Keratinocyte (primary cell): ENCODE results near the gene FCN3. TPM values are rescaled to one million over a fixed set of nuclear protein-coding genes. Genes with fewer than 3 reads are reported as not detected.

ENCODE experiments used
- DNase-seq: peaks from one replicate; pipeline ENCODE4 v3.0.0-alpha.2; 2011; ENCODE audit warnings: low read depth, missing footprints, low spot score
- FAIRE-seq: peaks from 2 replicates; lab custom pipeline; 2011; peaks lifted over from hg19 to GRCh38; lab: Jason Lieb, UNC
- H2AFZ ChIP-seq: 2 replicates; pipeline ENCODE4 v1.6.0; 2012; ENCODE audit warnings: low read length, control low read depth, inconsistent platforms; ENCODE audit not compliant: control insufficient read depth
- H3K27ac ChIP-seq: 2 replicates; pipeline ENCODE4 v1.5.1; 2011; ENCODE audit warnings: low read length; ENCODE audit not compliant: control insufficient read depth, insufficient read depth
- H3K27me3 ChIP-seq: 3 replicates; pipeline ENCODE4 v1.6.0; 2011; ENCODE audit warnings: low read length; ENCODE audit not compliant: control insufficient read depth, insufficient read depth; ENCODE audit errors: extremely low read depth
- H3K36me3 ChIP-seq, 2 experiments: 2 replicates in 1 of 2; 3 replicates in 1 of 2; pipeline ENCODE4 v1.5.1; 2011; ENCODE audit warnings: low read length in 2 of 2, mild to moderate bottlenecking in 1 of 2; ENCODE audit not compliant: control insufficient read depth in 2 of 2, insufficient read depth in 2 of 2; ENCODE audit errors: extremely low read depth in 1 of 2
- H3K4me1 ChIP-seq: 3 replicates; pipeline ENCODE4 v1.5.1; 2011; ENCODE audit warnings: low read length; ENCODE audit not compliant: control insufficient read depth, insufficient read depth; ENCODE audit errors: extremely low read depth
- H3K4me2 ChIP-seq: 3 replicates; pipeline ENCODE4 v1.6.0; 2011; ENCODE audit warnings: low read depth, low read length; ENCODE audit not compliant: control insufficient read depth, insufficient read depth; ENCODE audit errors: extremely low read depth
- H3K4me3 ChIP-seq, 3 experiments: fragments of 200-600 bp in 1 of 3; sonication (generic) in 1 of 3; 2 replicates in 2 of 3; 3 replicates in 1 of 3; pipeline ENCODE4 v1.5.1; 2011 to 2016; ENCODE audit warnings: low read length in 3 of 3, mild to moderate bottlenecking in 3 of 3, control low read depth in 2 of 3, inconsistent platforms in 1 of 3, low read depth in 1 of 3, mixed read lengths in 1 of 3, mixed run types in 1 of 3, moderate library complexity in 1 of 3; ENCODE audit not compliant: control insufficient read depth in 2 of 3, insufficient read depth in 2 of 3; ENCODE audit errors: extremely low read depth in 1 of 3
- H3K79me2 ChIP-seq: 2 replicates; pipeline ENCODE4 v1.6.0; 2012; ENCODE audit warnings: low read length; ENCODE audit not compliant: control insufficient read depth, insufficient read depth
- H3K9ac ChIP-seq: 3 replicates; pipeline ENCODE4 v1.6.0; 2011; ENCODE audit warnings: low read length; ENCODE audit not compliant: control insufficient read depth, insufficient read depth; ENCODE audit errors: extremely low read depth
- H3K9me1 ChIP-seq: 3 replicates; pipeline ENCODE4 v1.6.0; 2011; ENCODE audit warnings: low read length; ENCODE audit not compliant: control insufficient read depth, insufficient read depth; ENCODE audit errors: extremely low read depth
- H3K9me3 ChIP-seq: 2 replicates; pipeline ENCODE4 v1.5.1; 2012; ENCODE audit warnings: low read depth, low read length; ENCODE audit not compliant: control insufficient read depth
- H4K20me1 ChIP-seq: 3 replicates; pipeline ENCODE4 v1.6.0; 2011; ENCODE audit warnings: low read length; ENCODE audit not compliant: control insufficient read depth, insufficient read depth; ENCODE audit errors: extremely low read depth
- EZH2 ChIP-seq: IDR thresholded peaks from one replicate; pipeline ENCODE4 v1.6.1; 2012; ENCODE audit warnings: inconsistent platforms, mild to moderate bottlenecking, low read length, moderate library complexity
- dilution Hi-C: fragments of 300-500 bp; cut with MboI; formaldehyde crosslinking; loops from one replicate; pipeline ENCODE4 v1.7.0; 2020; ENCODE audit warnings: low sequenced_read_pairs; ENCODE audit not compliant: extremely low pct_ligation_motif_present
- polyA plus RNA-seq, 5 experiments: library from polyadenylated mRNA; depleted of rRNA in 3 of 5; stranded (reverse) in 3 of 5; stranded (forward) in 1 of 5; unstranded in 1 of 5; fragments of >200 nt; gene quantifications; 1 replicate in 1 of 5; 2 replicates in 3 of 5; 3 replicates in 1 of 5; pipeline versions ENCODE4 v1.2.1 to v1.2.3, GENCODE V29; 2011 to 2012; ENCODE audit warnings: missing spikeins in 2 of 5, low read depth in 1 of 5, low replicate concordance in 1 of 5
- TF ChIP-seq, protein P1 (sequence below), 3 experiments: IDR thresholded peaks in 1 of 3; conservative IDR thresholded peaks in 1 of 3; optimal IDR thresholded peaks in 1 of 3; 2 replicates in 2 of 3; 3 replicates in 1 of 3; pipeline versions ENCODE3 to v1.5.1; 2011; ENCODE audit warnings: low read length in 3 of 3, mild to moderate bottlenecking in 3 of 3, moderate library complexity in 2 of 3, control low read depth in 1 of 3, inconsistent platforms in 1 of 3; ENCODE audit not compliant: insufficient read depth in 2 of 3; ENCODE audit errors: extremely low read depth in 1 of 3

The FCN3 gene
- polyA plus RNA-seq, 1 donor (not counting 4 experiments of a cell fraction or from before 2014, with no cell fraction given) = not detected

- dilution Hi-C loops = no loop called here
- no peak overlapping the region for H3K9ac ChIP-seq
- peak overlapping the region; percentile 3 for H3K4me2 ChIP-seq
- H3K4me3 ChIP-seq = no peak overlapping the region
- TF ChIP-seq, protein P1, sequence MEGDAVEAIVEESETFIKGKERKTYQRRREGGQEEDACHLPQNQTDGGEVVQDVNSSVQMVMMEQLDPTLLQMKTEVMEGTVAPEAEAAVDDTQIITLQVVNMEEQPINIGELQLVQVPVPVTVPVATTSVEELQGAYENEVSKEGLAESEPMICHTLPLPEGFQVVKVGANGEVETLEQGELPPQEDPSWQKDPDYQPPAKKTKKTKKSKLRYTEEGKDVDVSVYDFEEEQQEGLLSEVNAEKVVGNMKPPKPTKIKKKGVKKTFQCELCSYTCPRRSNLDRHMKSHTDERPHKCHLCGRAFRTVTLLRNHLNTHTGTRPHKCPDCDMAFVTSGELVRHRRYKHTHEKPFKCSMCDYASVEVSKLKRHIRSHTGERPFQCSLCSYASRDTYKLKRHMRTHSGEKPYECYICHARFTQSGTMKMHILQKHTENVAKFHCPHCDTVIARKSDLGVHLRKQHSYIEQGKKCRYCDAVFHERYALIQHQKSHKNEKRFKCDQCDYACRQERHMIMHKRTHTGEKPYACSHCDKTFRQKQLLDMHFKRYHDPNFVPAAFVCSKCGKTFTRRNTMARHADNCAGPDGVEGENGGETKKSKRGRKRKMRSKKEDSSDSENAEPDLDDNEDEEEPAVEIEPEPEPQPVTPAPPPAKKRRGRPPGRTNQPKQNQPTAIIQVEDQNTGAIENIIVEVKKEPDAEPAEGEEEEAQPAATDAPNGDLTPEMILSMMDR (optimal IDR thresholded peaks at IDR 0.05 in 1 of 3, IDR thresholded peaks at IDR 0.05 in 1 of 3, conservative IDR thresholded peaks at IDR 0.05 in 1 of 3; ENCODE audit: extremely low read depth in 1 of 3, insufficient read depth in 2 of 3, low read length in 3 of 3) = peak in 2 of 3 experiments; percentile 22 to 45
- no peak for TF ChIP-seq EZH2
- peak overlapping the region; percentile 49 for H2AFZ ChIP-seq
- no peaks in the 10 kb centered on the region for H3K79me2 ChIP-seq
- no peak overlapping the region for H3K27ac ChIP-seq
- H4K20me1 ChIP-seq = no peaks in the 10 kb centered on the region
- H3K9me3 ChIP-seq = no peaks in the 10 kb centered on the region
- H3K9me1 ChIP-seq = no peaks in the 10 kb centered on the region
- FAIRE-seq (peak; percentile 36), DNase-seq (no peak)
- peaks cover 16% of the 10 kb centered on the region for H3K4me1 ChIP-seq
- no peaks in the 10 kb centered on the region for H3K36me3 ChIP-seq
- H3K27me3 ChIP-seq = no peaks in the 10 kb centered on the region
Observed at GRCh38 chr1:27379564-27380122, 5.0 kb upstream of the FCN3 start.

- FAIRE-seq = no peak
- Histone ChIP-seq H3K27me3 (no peaks in the 10 kb centered on the region), H3K9me1 (no peaks in the 10 kb centered on the region), H3K4me2 (no peak overlapping the region), H3K4me1 (peaks cover 16% of the 10 kb centered on the region), H3K36me3 (no peaks in the 10 kb centered on the region), H2AFZ (peak overlapping the region; percentile 30), H3K79me2 (no peaks in the 10 kb centered on the region), H3K9me3 (no peaks in the 10 kb centered on the region), H3K4me3 (no peak overlapping the region), H3K9ac (no peak overlapping the region), H4K20me1 (no peaks in the 10 kb centered on the region), H3K27ac (no peak overlapping the region)
- DNase-seq = no peak
- TF ChIP-seq EZH2 = no peak
- TF ChIP-seq, protein P1 (optimal IDR thresholded peaks at IDR 0.05 in 1 of 3, IDR thresholded peaks at IDR 0.05 in 1 of 3, conservative IDR thresholded peaks at IDR 0.05 in 1 of 3; ENCODE audit: extremely low read depth in 1 of 3, insufficient read depth in 2 of 3, low read length in 3 of 3) = no peak
- dilution Hi-C loops = no loop called here
Observed at GRCh38 chr1:27377760-27378495, 3.3 kb upstream of the FCN3 start.
